ENCODE data around the gene AKR1B1.

DNA sequence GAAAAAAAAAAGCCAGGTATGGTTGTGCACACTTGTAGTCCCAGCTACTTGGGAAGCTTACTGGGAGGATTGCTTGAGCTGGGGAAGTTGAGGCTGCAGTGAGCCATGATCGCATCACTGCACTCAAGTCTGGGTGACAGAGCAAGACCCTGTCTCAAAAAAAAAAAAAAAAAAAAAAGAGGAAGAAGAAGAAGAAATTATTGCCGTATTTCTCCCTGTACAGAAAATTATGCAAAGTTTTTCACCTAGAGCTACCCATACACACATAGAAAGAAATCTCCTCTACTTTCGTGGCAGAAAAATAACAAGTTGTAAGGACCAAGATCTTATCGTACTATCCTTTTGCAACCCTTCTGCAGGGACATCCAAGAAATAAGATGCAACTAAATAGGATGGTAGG, 25.5 kb downstream of the AKR1B1 start:
- TF ChIP-seq MAX (IDR thresholded peaks at IDR 0.05), result no peak
- no peak for TF ChIP-seq NR2C2 (CRISPR knock-in tag; IDR thresholded peaks at IDR 0.05; ENCODE audit: borderline replicate concordance)
- TF ChIP-seq POLR2A (IDR thresholded peaks at IDR 0.05; ENCODE audit: insufficient read depth in 1 of 2, low read depth in 2 of 2, low read length in 2 of 2), result no peak
- no peak for TF ChIP-seq YY1 (IDR thresholded peaks at IDR 0.05; ENCODE audit: insufficient read depth, insufficient replicate concordance, low read depth, low read length)
- TF ChIP-seq ZNF382 (CRISPR knock-in tag; IDR thresholded peaks at IDR 0.05; ENCODE audit: borderline replicate concordance), result no peak
- TF ChIP-seq ELF4 (CRISPR knock-in tag; IDR thresholded peaks at IDR 0.05; ENCODE audit: borderline replicate concordance), result no peak

Measured in HepG2 (cell line).